ENCODE measurements around the gene DNAJB6.

DNAJB6 gene

GRCh38 chr7:157428554-157428945 lies 91.7 kb downstream of the DNAJB6 start:
- no peak for DNase-seq (ENCODE audit: low spot score)

DNA sequence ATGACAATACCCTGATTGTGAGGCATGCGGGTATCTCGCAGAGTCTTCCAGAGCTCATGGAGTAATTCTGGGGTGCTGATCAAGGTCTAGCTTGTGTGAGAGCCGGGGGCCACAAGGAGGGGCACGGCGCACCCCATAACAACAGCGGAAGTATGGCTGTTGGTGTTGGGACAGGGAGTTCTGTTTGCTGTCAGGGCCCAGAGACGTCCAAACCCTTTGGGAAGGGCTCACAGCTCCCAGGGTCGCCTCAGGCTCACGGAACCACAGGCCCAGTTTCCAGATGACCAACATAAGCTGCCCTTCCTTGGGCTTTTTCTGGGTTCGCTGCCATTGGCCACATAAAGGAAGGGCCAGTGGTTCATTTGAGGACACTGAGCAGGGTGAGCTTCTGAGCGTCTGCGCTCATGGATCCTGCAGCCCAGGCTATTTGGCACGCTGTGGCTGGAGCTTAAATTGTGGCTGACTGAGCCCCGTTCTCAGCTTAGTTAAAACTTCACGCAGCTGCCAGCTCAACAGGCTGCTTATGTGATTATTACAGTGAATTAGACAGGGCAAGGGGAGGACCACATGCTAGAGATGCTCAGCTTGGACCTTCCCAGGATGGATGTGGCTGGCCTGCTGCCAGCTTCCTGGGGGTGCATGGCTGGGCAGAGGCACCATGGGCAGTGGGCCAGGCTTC lies 92.3 kb downstream of the DNAJB6 start:
- DNase-seq (ENCODE audit: low spot score): peak; percentile 12

- no peak for DNase-seq (ENCODE audit: low spot score)
Measured at GRCh38 chr7:157429680-157430224, 92.9 kb downstream of the DNAJB6 start.

GRCh38 chr7:157430721-157431120 lies 93.9 kb downstream of the DNAJB6 start:
- DNase-seq (ENCODE audit: low spot score): no peak

DNA sequence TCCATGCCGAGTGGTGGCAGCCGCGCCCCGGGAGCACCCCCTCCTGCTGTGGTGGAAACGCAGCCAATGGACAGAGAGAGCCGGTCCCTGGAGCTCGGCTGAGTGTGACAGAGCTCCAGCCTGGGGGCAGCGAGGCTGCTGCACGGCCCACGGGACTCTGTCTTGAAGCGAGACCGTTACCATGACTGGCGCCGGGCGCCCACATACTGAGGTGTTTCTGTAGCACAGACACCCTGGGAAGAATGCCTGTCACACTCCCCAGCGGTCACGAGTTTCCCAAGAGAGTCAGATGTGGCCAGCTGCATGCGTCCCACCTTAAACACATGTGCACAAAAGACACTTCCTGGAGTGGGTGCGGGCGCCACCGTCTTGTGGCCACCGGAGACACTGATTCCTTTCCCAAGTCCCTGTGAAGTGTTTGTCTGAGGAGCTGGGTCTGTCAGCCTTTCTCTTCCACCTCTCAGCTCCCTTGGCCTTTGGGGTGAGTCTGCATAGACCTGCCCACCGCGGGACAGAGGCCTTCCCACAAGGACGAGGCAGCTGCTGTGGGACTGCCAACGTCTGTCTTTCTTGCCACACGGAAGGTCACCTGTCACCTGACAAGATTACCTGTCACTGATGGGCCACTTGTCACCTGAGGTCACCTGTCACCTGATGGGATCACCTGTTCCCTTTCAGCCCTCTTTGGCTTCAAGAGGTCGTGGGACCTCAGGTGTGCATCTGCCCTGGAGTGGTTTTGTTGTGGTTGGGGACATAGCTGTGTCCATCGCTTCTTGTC lies 94.6 kb downstream of the DNAJB6 start:
- no peak for DNase-seq (ENCODE audit: low spot score)

DNA sequence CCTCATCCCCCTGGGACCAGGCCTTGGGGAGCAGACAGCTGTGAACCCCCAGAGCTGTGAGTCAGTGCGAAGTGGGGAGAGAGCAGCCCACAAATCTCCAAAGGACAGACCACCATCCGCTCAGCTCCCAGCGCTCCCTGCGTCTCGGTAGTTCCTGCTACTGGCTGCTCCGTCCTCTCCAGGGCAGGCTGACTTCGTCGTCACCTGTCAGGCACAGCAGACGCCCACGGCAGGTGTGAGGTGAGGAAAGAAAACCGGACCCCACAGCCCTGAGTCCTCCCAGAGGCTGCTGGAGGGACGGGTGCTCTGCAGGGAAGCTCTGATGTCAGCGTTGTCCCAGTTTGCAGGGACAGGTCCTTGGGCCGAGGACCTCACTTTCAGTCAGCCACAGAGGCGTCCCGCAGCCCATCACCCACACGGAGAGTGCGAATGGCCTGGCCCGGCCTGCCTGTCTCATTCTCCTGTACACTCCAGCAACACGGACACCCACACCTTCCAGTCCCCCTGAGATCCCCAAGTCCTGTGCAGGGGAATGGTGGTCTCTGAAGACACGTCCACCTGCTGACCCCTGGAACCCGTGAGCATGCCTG lies 95.2 kb downstream of the DNAJB6 start:
- no peak for DNase-seq (ENCODE audit: low spot score)

DNA sequence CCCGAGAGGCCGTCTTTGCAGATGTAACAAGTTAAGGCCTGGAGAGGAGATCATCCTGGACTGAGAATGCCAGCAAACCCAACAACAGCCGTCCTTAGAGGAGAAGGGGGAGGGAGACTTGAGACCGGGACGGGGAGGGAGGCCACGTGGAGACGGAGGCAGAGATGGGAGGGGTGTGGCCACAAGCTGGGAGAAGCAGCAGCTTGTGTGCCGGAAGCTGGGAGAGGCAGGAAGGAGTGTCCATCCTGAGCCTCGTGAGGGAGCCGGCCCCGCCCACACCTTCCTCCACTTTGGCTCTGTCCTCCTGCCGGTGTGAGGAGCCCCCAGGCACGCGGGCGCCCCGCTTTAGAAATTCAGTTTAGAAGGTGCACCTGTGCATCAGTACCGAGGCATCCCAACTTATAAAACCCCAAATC lies 95.7 kb downstream of the DNAJB6 start:
- no peak for DNase-seq (ENCODE audit: low spot score)

DNA sequence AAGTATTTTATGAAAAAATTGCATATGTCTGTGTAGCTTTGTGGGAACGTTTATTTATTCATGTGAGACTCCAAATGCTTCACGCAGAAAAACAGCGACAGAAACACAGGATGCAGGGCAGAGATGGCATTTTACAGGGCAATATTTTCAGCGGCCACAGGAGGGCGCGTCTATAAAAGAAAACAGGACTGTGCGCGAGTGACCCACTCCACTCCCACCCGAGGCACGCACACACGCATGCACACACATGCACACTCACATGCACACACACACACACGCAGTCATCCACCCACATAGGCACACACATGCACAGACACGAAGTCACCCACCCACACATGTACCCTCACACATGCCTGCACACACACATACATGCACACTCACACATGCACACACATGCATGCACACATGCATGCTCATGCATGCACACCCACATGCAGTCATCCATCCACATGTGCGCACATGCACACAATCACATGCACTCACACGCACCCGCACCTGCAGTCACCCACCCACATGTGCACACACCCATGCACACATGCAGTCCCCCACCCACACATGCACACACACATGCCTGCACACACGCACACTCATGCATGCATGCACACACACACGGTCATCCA lies 96.3 kb downstream of the DNAJB6 start:
- DNase-seq (ENCODE audit: low spot score): peak; percentile 22

DNA sequence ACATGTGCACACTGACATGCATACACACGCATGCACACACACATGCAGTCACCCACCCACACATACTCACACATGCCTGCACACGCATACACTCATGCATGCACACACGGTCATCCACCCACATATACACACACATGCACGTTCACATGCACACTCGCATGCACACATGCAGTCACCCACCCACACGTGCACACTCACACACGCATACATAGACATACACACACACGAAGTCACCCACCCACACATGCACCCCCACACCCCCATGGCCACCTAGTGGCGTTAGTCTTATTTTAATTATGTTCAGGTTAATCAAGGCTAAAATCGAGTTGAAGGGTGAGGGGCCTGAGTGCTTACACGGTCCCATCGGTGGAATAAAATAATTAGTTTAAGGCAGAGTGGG lies 96.8 kb downstream of the DNAJB6 start:
- no peak for DNase-seq (ENCODE audit: low spot score)

GRCh38 chr7:157434231-157434630 lies 97.4 kb downstream of the DNAJB6 start:
- no peak for DNase-seq (ENCODE audit: low spot score)

DNA sequence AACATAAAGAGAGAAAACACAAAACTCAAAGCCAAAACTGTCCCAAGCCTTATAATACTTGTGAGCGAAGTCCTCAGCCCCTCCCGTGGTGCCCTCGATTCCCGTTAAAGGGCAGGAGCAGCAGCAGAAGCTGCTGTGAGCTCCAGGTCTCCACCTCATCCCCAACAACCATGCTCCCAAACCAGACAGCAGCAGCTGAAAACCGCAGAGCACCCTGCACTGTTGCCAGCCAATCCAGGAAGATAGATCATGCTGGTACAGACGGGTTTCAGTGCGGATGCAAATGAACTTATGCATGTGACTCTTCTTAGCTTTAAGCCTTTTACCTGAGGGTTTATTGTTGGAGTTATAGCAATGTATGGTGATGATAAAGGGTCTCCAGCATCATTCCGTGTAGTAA lies 97.9 kb downstream of the DNAJB6 start:
- no peak for DNase-seq (ENCODE audit: low spot score)

DNA sequence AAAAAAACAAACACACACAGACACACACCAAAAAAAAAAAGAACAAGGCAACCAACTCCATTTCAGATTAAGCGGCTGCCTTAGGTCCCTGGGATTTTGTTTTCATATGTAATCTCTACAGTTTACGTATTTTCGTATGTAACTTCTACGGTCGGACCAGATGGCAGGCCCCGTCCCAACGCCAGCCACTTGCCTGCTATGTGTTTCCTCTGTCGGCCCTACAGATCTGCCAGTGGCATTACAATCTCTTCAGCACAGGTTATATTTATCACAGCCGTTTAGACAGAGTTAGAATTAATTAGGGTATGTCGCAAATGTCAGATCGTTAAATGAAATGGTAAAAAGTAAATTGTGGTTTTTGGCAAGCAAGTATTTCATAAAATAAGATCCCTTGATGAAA lies 99.3 kb downstream of the DNAJB6 start:
- DNase-seq (ENCODE audit: low spot score): no peak

- DNase-seq (ENCODE audit: low spot score): no peak
Measured at GRCh38 chr7:157436763-157437480, 100.1 kb downstream of the DNAJB6 start.

DNA sequence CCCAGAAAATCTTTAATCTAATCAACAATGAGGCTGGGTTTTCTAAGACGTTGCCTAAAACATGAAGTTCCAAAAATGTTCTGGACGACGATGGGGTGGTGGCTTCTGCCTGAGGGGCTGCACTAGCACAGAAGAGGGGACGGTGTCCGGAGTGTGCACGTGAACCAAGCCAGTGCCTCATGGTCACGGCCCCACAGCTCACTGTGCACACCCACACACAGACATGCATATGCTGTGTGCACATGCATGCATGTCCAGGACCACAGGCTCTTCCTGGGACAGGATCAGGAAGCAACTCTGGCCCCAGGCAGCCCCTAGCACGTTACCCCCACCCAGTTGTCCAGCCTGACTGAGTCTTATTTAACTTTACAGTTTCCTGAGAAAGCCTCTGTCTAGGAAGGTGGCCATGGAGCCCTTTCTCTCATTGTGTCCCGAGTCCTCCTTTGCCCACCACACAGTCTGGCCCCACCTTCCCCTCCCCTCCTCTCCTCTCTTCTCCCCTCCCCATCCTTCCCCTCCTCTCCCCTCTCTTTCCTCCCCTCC lies 100.8 kb downstream of the DNAJB6 start:
- no peak for DNase-seq (ENCODE audit: low spot score)

DNA sequence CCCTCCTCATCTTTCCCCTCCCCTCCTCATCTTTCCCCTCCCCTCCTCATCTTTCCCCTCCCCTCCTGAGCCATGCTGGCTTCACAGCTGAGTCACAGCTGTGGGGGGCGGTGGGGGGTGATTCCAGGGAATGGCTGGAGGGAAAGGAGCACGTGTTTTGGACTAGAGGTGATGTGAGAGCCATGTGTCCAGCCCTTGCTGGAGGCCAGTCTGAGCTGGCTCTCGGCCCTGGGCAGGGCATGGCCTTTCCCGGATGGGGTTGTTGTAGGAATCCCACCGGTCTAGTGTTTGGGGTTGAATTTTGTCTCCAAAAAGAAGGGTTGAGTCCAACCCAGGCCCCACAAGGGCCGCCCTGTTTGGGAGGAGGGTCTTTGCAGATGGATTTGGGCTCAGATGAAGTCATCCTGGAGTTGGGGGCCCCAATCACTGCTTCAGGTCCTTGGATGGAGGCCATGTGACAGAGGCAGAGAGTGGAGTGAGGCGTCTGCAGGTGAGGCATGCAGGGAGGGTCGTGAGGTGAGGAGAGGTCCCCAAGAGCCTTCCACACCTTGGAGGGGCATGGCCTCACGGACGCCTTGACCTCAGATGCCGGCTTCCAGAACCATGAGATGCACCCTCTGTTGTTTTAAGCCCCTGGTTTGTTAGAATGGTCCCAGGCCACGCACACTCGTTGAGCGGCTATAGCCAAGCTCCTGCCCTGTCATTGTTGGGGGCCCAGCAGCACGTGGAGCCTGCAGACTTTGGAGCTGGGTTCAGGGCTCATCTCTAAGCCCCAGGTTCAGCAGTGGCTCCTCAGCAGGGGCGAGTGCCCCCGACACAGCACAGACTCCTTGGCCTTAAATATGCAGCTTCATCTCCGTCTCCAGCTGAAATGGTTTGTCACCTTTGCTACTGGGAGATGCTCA lies 101.6 kb downstream of the DNAJB6 start:
- no peak for DNase-seq (ENCODE audit: low spot score)

GRCh38 chr7:157439149-157439548 lies 102.3 kb downstream of the DNAJB6 start:
- no peak for DNase-seq (ENCODE audit: low spot score)

- no peak for DNase-seq (ENCODE audit: low spot score)
Measured at GRCh38 chr7:157439761-157440160, 103.0 kb downstream of the DNAJB6 start.

- DNase-seq (ENCODE audit: low spot score): no peak
Measured at GRCh38 chr7:157440346-157441022, 103.7 kb downstream of the DNAJB6 start.

DNA sequence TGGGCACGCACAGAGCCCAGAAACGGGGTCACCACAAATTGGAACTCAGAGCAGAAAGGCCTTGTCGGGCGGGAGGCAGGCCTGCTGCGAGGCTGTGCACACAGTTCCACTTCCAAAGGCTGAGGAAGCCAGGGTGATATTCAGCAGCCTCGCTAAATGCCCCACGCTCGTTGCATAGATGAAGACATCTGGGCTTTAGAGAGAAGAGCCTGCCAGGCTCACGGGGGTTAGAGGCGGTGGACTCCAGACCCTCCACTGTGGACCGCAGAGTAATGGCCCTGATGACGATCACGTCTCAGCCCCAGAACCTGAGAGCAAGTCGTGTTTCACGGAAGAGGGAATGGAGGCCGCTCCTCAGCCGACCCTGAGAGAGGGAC lies 104.2 kb downstream of the DNAJB6 start:
- no peak for DNase-seq (ENCODE audit: low spot score)

GRCh38 chr7:157442456-157442855 lies 105.7 kb downstream of the DNAJB6 start:
- no peak for DNase-seq (ENCODE audit: low spot score)
